HG03558 (cell line): ENCODE data around the gene SYT7.

Experiments
- ATAC-seq: cut with Tn5 transposase; IDR thresholded peaks from one replicate; pipeline ENCODE4 v1.9.1; 2021; ENCODE audit warnings: moderate number of reproducible peaks; ENCODE audit not compliant: unreplicated experiment; ENCODE audit errors: extremely low read depth

SYT7 gene

GRCh38 chr11:61556621-61557020 lies 24.3 kb downstream of the SYT7 start:
- ATAC-seq = no peak

- ATAC-seq = no peak
Observed at GRCh38 chr11:61555978-61556377, 24.9 kb downstream of the SYT7 start.

- no peak for ATAC-seq
Observed at GRCh38 chr11:61555051-61555969, 25.6 kb downstream of the SYT7 start.

GRCh38 chr11:61554172-61554988 lies 26.5 kb downstream of the SYT7 start:
- ATAC-seq = no peak

- no peak for ATAC-seq
Observed at GRCh38 chr11:61553373-61554171, 27.3 kb downstream of the SYT7 start.

- ATAC-seq = no peak
Observed at GRCh38 chr11:61552108-61552635, 28.7 kb downstream of the SYT7 start.

- ATAC-seq = no peak
Observed at GRCh38 chr11:61551634-61552033, 29.2 kb downstream of the SYT7 start.

- ATAC-seq = no peak
Observed at GRCh38 chr11:61550665-61551227, 30.1 kb downstream of the SYT7 start.

GRCh38 chr11:61549662-61550568 lies 31.0 kb downstream of the SYT7 start:
- no peak for ATAC-seq

- ATAC-seq = no peak
Observed at GRCh38 chr11:61549177-61549576, 31.7 kb downstream of the SYT7 start.

- ATAC-seq = no peak
Observed at GRCh38 chr11:61547246-61547645, 33.6 kb downstream of the SYT7 start.

- ATAC-seq = no peak
Observed at GRCh38 chr11:61546663-61547062, 34.2 kb downstream of the SYT7 start.

- ATAC-seq = no peak
Observed at GRCh38 chr11:61545921-61546320, 35.0 kb downstream of the SYT7 start.

- ATAC-seq = no peak
Observed at GRCh38 chr11:61545341-61545740, 35.5 kb downstream of the SYT7 start.

- ATAC-seq = no peak
Observed at GRCh38 chr11:61544466-61544865, 36.4 kb downstream of the SYT7 start.

- no peak for ATAC-seq
Observed at GRCh38 chr11:61543606-61544306, 37.1 kb downstream of the SYT7 start.

- ATAC-seq = no peak
Observed at GRCh38 chr11:61542705-61543104, 38.2 kb downstream of the SYT7 start.

GRCh38 chr11:61542024-61542461 lies 38.8 kb downstream of the SYT7 start:
- ATAC-seq = no peak
